Neural cell (in vitro differentiated cells): ENCODE results near the gene RPS6KA5. TPM values are rescaled to one million over a fixed set of nuclear protein-coding genes. Genes with fewer than 3 reads are reported as not detected.

ENCODE experiments used
- H2AFZ ChIP-seq: fragments of 200-600, 300-800 bp; sonication (generic), shearing (Covaris generic); 2 replicates; pipeline ENCODE4 v1.6.0; 2014; ENCODE audit warnings: low read depth, mild to moderate bottlenecking, antibody characterized with exemption, low read length, moderate library complexity
- H3F3A ChIP-seq: fragments of 200-600 bp; shearing (Covaris generic); 2 replicates; pipeline ENCODE4 v1.6.1; 2016; ENCODE audit warnings: mild to moderate bottlenecking, moderate library complexity, mixed read lengths, antibody characterized with exemption, low read length; ENCODE audit not compliant: insufficient read depth, poor library complexity, severe bottlenecking
- H3K27ac ChIP-seq: fragments of 200-600, 300-800 bp; sonication (generic), shearing (Covaris generic); 2 replicates; pipeline ENCODE4 v1.5.1; 2014; ENCODE audit warnings: mild to moderate bottlenecking, low read length, moderate library complexity
- H3K27me3 ChIP-seq: fragments of 300-800, 200-600 bp; sonication (generic), shearing (Covaris generic); 2 replicates; pipeline ENCODE4 v1.6.0; 2014; ENCODE audit warnings: mild to moderate bottlenecking, low read depth, low read length, moderate library complexity; ENCODE audit not compliant: insufficient read depth
- H3K36me3 ChIP-seq: fragments of 300-800, 200-600 bp; sonication (generic), shearing (Covaris generic); 2 replicates; pipeline ENCODE4 v1.5.1; 2014; ENCODE audit warnings: mild to moderate bottlenecking, antibody characterized with exemption, low read length, moderate library complexity; ENCODE audit not compliant: insufficient read depth
- H3K4me2 ChIP-seq: fragments of 300-800, 200-600 bp; sonication (generic), shearing (Covaris generic); 2 replicates; pipeline ENCODE4 v1.6.0; 2014; ENCODE audit warnings: mild to moderate bottlenecking, low read length
- H3K4me3 ChIP-seq: fragments of 300-800, 200-600 bp; sonication (generic), shearing (Covaris generic); 2 replicates; pipeline ENCODE4 v1.5.1; 2014; ENCODE audit warnings: mild to moderate bottlenecking, low read length, moderate library complexity
- H3K79me2 ChIP-seq: fragments of 200-600 bp; shearing (Covaris generic); replicated peaks from 2 replicates; pipeline ENCODE4 v1.6.0; 2014; ENCODE audit warnings: mild to moderate bottlenecking, low read length, moderate library complexity; ENCODE audit not compliant: insufficient read depth
- H3K9ac ChIP-seq: fragments of 300-800, 200-600 bp; sonication (generic), shearing (Covaris generic); 2 replicates; pipeline ENCODE4 v1.6.1; 2016; ENCODE audit warnings: mild to moderate bottlenecking, low read length, mixed read lengths
- H3K9me2 ChIP-seq: fragments of 200-600 bp; shearing (Covaris generic); 2 replicates; pipeline ENCODE4 v1.6.1; 2016; ENCODE audit warnings: mild to moderate bottlenecking, low read length, mixed read lengths; ENCODE audit not compliant: insufficient read depth
- H3K9me3 ChIP-seq: fragments of 200-600, 300-800 bp; sonication (generic), shearing (Covaris generic); 2 replicates; pipeline ENCODE4 v1.6.1; 2016; ENCODE audit warnings: mild to moderate bottlenecking, mixed run types, low read length, moderate library complexity, mixed read lengths
- H4K20me1 ChIP-seq: fragments of 200-600 bp; shearing (Covaris generic); 2 replicates; pipeline ENCODE4 v1.6.1; 2016; ENCODE audit warnings: mild to moderate bottlenecking, mixed run types; ENCODE audit not compliant: insufficient read depth
- CTCF ChIP-seq: fragments of 450-650 bp; IDR thresholded peaks from 2 replicates; pipeline ENCODE4 v1.5.1; 2014; ENCODE audit warnings: antibody characterized with exemption, mild to moderate bottlenecking, moderate library complexity; ENCODE audit not compliant: poor library complexity, severe bottlenecking
- EP300 ChIP-seq: fragments of 450-650 bp; conservative IDR thresholded peaks from 2 replicates; pipeline ENCODE4 v1.6.1; 2014; ENCODE audit warnings: antibody characterized with exemption, mild to moderate bottlenecking, moderate library complexity; ENCODE audit not compliant: poor library complexity, severe bottlenecking
- EZH2 ChIP-seq: fragments of 200-600, 300-800 bp; shearing (Covaris generic), sonication (generic); IDR thresholded peaks from 2 replicates; pipeline ENCODE4 v1.6.1; 2014; ENCODE audit warnings: antibody characterized with exemption, low read length, borderline replicate concordance, mild to moderate bottlenecking; ENCODE audit not compliant: insufficient read depth, poor library complexity, severe bottlenecking
- MXI1 ChIP-seq: fragments of 450-650 bp; conservative IDR thresholded peaks from 2 replicates; pipeline ENCODE4 v1.6.1; 2014; ENCODE audit warnings: antibody characterized with exemption, mild to moderate bottlenecking; ENCODE audit not compliant: poor library complexity, severe bottlenecking
- POLR2AphosphoS5 ChIP-seq: IDR thresholded peaks from 2 replicates; pipeline ENCODE4 v1.6.1; 2012
- RAD21 ChIP-seq: fragments of 450-650 bp; conservative IDR thresholded peaks from 2 replicates; pipeline ENCODE4 v1.6.1; 2014; ENCODE audit warnings: antibody characterized with exemption, mild to moderate bottlenecking, moderate library complexity
- SMC3 ChIP-seq: fragments of 450-650 bp; conservative IDR thresholded peaks from 2 replicates; pipeline ENCODE4 v1.6.1; 2014; ENCODE audit warnings: antibody characterized with exemption, mild to moderate bottlenecking, moderate library complexity; ENCODE audit not compliant: poor library complexity
- TAF1 ChIP-seq: IDR thresholded peaks from 2 replicates; pipeline ENCODE4 v1.6.1; 2012; ENCODE audit warnings: low read depth
- polyA plus RNA-seq: library from polyadenylated mRNA; depleted of rRNA; stranded (reverse); fragments of >200 nt; gene quantifications from 2 replicates; pipeline ENCODE4 v1.2.3, GENCODE V29; 2014
- TF ChIP-seq, protein P1 (sequence below): IDR thresholded peaks from 2 replicates; pipeline ENCODE4 v1.6.1; 2012; ENCODE audit warnings: borderline replicate concordance

Gene RPS6KA5
- polyA plus RNA-seq, 1 donor from 2014 or later = 6.3 TPM

DNA sequence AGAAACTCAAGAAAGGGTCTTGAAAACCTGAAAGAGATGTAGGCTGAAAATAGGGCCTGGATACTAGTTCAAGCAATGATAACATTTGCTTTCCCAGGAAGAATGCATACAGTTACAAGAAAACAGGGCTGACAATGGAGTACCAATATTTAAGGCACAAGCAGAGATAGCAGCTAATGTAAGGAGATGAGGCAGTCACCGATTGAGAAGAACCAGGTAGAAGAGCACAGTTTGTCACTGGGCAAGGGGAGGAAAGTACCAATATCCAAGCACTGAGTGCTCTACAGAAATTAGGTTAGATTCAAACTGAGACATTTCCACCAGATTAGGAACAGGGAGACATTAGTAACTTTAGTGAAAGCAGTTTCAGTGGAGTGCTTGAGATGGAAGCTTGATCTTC is 19.9 kb downstream of the RPS6KA5 start:
- no peak for TF ChIP-seq TAF1
- TF ChIP-seq RAD21 = no peak
- TF ChIP-seq EP300 = no peak
- no peak for TF ChIP-seq SMC3
- TF ChIP-seq EZH2 = no peak
- no peak for TF ChIP-seq CTCF
- TF ChIP-seq POLR2AphosphoS5 = no peak
- TF ChIP-seq MXI1 = no peak
- TF ChIP-seq, protein P1, sequence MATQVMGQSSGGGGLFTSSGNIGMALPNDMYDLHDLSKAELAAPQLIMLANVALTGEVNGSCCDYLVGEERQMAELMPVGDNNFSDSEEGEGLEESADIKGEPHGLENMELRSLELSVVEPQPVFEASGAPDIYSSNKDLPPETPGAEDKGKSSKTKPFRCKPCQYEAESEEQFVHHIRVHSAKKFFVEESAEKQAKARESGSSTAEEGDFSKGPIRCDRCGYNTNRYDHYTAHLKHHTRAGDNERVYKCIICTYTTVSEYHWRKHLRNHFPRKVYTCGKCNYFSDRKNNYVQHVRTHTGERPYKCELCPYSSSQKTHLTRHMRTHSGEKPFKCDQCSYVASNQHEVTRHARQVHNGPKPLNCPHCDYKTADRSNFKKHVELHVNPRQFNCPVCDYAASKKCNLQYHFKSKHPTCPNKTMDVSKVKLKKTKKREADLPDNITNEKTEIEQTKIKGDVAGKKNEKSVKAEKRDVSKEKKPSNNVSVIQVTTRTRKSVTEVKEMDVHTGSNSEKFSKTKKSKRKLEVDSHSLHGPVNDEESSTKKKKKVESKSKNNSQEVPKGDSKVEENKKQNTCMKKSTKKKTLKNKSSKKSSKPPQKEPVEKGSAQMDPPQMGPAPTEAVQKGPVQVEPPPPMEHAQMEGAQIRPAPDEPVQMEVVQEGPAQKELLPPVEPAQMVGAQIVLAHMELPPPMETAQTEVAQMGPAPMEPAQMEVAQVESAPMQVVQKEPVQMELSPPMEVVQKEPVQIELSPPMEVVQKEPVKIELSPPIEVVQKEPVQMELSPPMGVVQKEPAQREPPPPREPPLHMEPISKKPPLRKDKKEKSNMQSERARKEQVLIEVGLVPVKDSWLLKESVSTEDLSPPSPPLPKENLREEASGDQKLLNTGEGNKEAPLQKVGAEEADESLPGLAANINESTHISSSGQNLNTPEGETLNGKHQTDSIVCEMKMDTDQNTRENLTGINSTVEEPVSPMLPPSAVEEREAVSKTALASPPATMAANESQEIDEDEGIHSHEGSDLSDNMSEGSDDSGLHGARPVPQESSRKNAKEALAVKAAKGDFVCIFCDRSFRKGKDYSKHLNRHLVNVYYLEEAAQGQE = no peak
- Histone ChIP-seq H2AFZ (no peak overlapping the region), H3K27me3 (no peaks in the 10 kb centered on the region), H3K9me2 (no peaks in the 10 kb centered on the region), H3K9ac (no peak overlapping the region), H3K4me2 (no peak overlapping the region), H3F3A (no peaks in the 10 kb centered on the region), H3K79me2 (no peaks in the 10 kb centered on the region), H3K9me3 (no peaks in the 10 kb centered on the region), H3K27ac (no peak overlapping the region), H3K36me3 (no peaks in the 10 kb centered on the region), H4K20me1 (no peaks in the 10 kb centered on the region), H3K4me3 (no peak overlapping the region)

GRCh38 chr14:91038439-91038838 is 22.0 kb downstream of the RPS6KA5 start:
- Histone ChIP-seq H3K27me3 (no peaks in the 10 kb centered on the region), H3K9me2 (no peaks in the 10 kb centered on the region), H3K9me3 (no peaks in the 10 kb centered on the region), H3K36me3 (no peaks in the 10 kb centered on the region), H3F3A (no peaks in the 10 kb centered on the region), H2AFZ (no peak overlapping the region), H3K4me2 (no peak overlapping the region), H3K27ac (no peak overlapping the region), H3K79me2 (no peaks in the 10 kb centered on the region), H4K20me1 (no peaks in the 10 kb centered on the region), H3K4me3 (no peak overlapping the region), H3K9ac (no peak overlapping the region)
- TF ChIP-seq POLR2AphosphoS5 (no peak), EP300 (no peak), MXI1 (no peak), SMC3 (no peak), CTCF (no peak), TAF1 (no peak), EZH2 (no peak), RAD21 (no peak)
- TF ChIP-seq, protein P1 = no peak
